Calu3 (cell line): ENCODE data around the gene C14orf119. TPM values are rescaled to one million over a fixed set of nuclear protein-coding genes. Genes with fewer than 3 reads are reported as not detected.

ENCODE experiments used
- BruUV-seq: library from RNA; stranded (reverse); fragments of 400-500 nt; replicated peaks from 2 replicates; lab custom pipeline; 2021; lab: Mats Ljungman, UMichigan
- CTCF ChIA-PET: fragments of 300-600 bp; sonication (Branson Sonifier 250); formaldehyde crosslinking; loops from one replicate; lab custom pipeline; 2022; ENCODE audit warnings: antibody characterized with exemption; lab: Charles Lee
- DNase-seq: peaks from one replicate; pipeline ENCODE4 v3.0.0; 2022
- H3K27ac Mint-ChIP-seq: one replicate; pipeline ENCODE4 v1.8.0; 2022; ENCODE audit warnings: mixed read lengths; ENCODE audit not compliant: unreplicated experiment
- H3K27me3 Mint-ChIP-seq: one replicate; pipeline ENCODE4 v1.8.0; 2022; ENCODE audit warnings: mixed read lengths; ENCODE audit not compliant: unreplicated experiment
- H3K36me3 Mint-ChIP-seq: one replicate; pipeline ENCODE4 v1.8.0; 2022; ENCODE audit warnings: mild to moderate bottlenecking, moderate library complexity, mixed read lengths; ENCODE audit not compliant: insufficient read depth, unreplicated experiment
- H3K4me1 Mint-ChIP-seq: one replicate; pipeline ENCODE4 v1.8.0; 2022; ENCODE audit warnings: mild to moderate bottlenecking, low read depth, mixed read lengths; ENCODE audit not compliant: unreplicated experiment
- H3K4me3 Mint-ChIP-seq: one replicate; pipeline ENCODE4 v1.8.0; 2022; ENCODE audit warnings: mild to moderate bottlenecking, low read depth, moderate library complexity, mixed read lengths; ENCODE audit not compliant: unreplicated experiment
- H3K9me3 Mint-ChIP-seq: one replicate; pipeline ENCODE4 v1.8.0; 2022; ENCODE audit warnings: low read depth, mixed read lengths; ENCODE audit not compliant: unreplicated experiment
- intact Hi-C: fragments of 100-400 bp; cut with micrococcal nuclease; formaldehyde crosslinking; loops from one replicate; pipeline ENCODE4 v1.10.0; 2022; ENCODE audit not compliant: unreplicated experiment
- total RNA-seq: library from RNA; stranded (reverse); gene quantifications from 2 replicates; pipeline ENCODE4 v1.2.3, GENCODE V29; 2022
- TF ChIP-seq, protein P1 (sequence below): fragments of 200-600 bp; IDR thresholded peaks from one replicate; pipeline ENCODE4 v1.8.0; 2022; ENCODE audit warnings: antibody characterized with exemption; ENCODE audit not compliant: unreplicated experiment

C14orf119 gene
- total RNA-seq, 1 experiment from 2014 or later, result 47.3 TPM

DNA sequence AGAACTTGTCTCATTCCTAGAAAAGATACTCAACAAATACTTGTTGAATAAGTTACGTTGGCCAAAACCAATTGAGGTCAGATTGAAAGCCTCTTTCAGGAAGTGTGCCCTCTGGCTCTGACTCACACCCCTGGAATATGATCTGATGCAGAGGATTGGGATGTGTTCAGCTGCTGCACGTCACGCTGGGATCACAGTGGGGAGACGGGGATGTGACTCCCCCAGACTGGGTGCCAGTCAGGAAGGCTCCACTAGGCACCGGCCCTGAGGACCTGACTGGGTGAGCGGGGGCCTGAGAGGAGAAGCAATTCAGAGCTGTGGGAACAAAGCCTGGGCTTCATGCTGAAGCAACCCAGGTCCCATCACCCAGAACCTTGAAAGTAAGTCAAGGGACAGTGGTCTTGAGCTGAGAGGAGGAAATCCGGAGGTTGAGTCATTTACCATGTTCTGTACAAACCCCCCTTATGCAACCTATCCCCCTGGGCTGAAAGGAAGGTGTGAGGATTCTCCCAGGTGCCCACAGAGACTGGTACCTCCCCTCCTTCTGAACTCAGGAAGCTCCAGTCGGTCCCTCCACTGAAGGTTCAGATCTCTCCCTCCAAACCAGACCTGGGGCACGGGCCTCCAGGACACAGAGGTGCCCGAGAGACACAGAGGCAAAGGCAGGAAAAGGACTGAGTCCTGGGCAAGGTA is 19.9 kb downstream of the C14orf119 start:
- BruUV-seq, result TSS peak; percentile 75
- no peak overlapping the region for H3K4me3 Mint-ChIP-seq
- peak; percentile 58 for DNase-seq
- H3K27ac Mint-ChIP-seq, result no peak overlapping the region
- no peaks in the 10 kb centered on the region for H3K27me3 Mint-ChIP-seq
- H3K36me3 Mint-ChIP-seq, result no peaks in the 10 kb centered on the region
- CTCF ChIA-PET, result interaction anchor here (0.6 to 1.2 kb wide), 2 partner anchors 46 to 84 kb away, joined by 3 read pairs; no protein-coding TSS in a partner anchor
- intact Hi-C loops, result no loop called here
- no peaks in the 10 kb centered on the region for H3K9me3 Mint-ChIP-seq
- peaks cover 12% of the 10 kb centered on the region for H3K4me1 Mint-ChIP-seq
- TF ChIP-seq, protein P1, sequence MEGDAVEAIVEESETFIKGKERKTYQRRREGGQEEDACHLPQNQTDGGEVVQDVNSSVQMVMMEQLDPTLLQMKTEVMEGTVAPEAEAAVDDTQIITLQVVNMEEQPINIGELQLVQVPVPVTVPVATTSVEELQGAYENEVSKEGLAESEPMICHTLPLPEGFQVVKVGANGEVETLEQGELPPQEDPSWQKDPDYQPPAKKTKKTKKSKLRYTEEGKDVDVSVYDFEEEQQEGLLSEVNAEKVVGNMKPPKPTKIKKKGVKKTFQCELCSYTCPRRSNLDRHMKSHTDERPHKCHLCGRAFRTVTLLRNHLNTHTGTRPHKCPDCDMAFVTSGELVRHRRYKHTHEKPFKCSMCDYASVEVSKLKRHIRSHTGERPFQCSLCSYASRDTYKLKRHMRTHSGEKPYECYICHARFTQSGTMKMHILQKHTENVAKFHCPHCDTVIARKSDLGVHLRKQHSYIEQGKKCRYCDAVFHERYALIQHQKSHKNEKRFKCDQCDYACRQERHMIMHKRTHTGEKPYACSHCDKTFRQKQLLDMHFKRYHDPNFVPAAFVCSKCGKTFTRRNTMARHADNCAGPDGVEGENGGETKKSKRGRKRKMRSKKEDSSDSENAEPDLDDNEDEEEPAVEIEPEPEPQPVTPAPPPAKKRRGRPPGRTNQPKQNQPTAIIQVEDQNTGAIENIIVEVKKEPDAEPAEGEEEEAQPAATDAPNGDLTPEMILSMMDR, result no peak

DNA sequence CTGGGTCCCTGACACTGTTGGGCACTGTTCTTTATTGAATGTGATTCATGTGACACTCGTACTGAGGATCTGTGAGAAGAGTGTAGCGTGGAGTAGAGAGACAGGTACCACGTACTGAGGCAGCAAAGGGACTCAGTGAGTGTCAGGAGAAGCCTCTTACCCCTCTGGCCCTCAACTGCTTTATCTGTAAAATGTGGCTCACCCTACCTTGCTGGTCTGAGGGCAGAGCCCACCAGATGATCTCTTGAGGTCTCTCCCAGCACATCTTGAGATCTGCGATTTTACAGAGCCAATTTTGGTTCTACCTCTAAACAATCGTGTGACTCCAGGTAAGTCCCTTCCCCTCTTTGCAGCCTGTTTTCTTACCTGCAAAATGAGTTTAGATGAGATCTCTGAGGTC is 20.6 kb downstream of the C14orf119 start:
- DNase-seq, result no peak
- Mint-ChIP-seq H3K27ac (no peak overlapping the region), H3K4me3 (no peak overlapping the region), H3K36me3 (no peaks in the 10 kb centered on the region), H3K9me3 (no peaks in the 10 kb centered on the region), H3K4me1 (peaks cover 17% of the 10 kb centered on the region), H3K27me3 (peaks cover 5% of the 10 kb centered on the region)
- intact Hi-C loops, result no loop called here
- TF ChIP-seq, protein P1, result no peak
- no TSS peak for BruUV-seq
- CTCF ChIA-PET, result interaction anchor here (1.2 kb wide), 1 partner anchor 47 kb away, joined by 3 read pairs; no protein-coding TSS in a partner anchor

DNA sequence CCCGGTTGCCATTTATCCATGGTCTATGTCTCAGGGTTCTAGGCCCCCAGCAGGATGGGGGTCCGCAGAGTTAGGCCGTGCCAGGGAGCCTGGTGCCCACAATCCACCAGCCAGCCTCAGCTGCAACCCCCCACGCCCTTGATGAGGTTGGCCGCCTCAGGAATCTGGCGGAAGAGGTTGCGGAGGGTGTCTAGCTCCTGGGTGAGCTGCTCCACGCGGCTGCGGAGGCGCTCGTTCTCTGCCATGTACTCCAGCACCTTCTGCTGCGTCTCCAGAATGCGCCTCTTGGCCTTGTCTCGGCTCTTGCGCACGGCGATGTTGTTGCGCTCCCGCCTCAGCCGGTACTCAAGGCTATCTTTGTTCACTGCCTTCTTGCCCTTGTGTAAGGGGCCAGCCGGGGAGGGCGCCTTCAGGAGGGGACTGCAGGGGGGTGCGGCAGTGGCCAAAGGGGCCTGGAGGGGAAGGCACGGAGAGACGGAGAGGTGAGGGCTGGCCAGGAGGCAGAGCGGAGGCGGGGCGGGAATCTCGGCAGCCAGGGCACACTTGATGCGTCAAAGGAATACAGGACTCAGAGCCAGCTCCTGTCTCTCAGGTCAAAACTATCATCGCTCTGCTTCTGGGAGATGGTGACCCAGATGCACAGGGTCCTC is 22.2 kb downstream of the C14orf119 start:
- intact Hi-C loops, result no loop called here
- no TSS peak for BruUV-seq
- TF ChIP-seq, protein P1, result no peak
- Mint-ChIP-seq H3K4me3 (no peak overlapping the region), H3K36me3 (no peaks in the 10 kb centered on the region), H3K4me1 (peaks cover 21% of the 10 kb centered on the region), H3K9me3 (no peaks in the 10 kb centered on the region), H3K27me3 (peaks cover 20% of the 10 kb centered on the region), H3K27ac (no peak overlapping the region)
- no peak for DNase-seq
- CTCF ChIA-PET, result interaction anchor here (0.6 kb wide), 1 partner anchor 97 kb away, joined by 4 read pairs; no protein-coding TSS in a partner anchor

DNA sequence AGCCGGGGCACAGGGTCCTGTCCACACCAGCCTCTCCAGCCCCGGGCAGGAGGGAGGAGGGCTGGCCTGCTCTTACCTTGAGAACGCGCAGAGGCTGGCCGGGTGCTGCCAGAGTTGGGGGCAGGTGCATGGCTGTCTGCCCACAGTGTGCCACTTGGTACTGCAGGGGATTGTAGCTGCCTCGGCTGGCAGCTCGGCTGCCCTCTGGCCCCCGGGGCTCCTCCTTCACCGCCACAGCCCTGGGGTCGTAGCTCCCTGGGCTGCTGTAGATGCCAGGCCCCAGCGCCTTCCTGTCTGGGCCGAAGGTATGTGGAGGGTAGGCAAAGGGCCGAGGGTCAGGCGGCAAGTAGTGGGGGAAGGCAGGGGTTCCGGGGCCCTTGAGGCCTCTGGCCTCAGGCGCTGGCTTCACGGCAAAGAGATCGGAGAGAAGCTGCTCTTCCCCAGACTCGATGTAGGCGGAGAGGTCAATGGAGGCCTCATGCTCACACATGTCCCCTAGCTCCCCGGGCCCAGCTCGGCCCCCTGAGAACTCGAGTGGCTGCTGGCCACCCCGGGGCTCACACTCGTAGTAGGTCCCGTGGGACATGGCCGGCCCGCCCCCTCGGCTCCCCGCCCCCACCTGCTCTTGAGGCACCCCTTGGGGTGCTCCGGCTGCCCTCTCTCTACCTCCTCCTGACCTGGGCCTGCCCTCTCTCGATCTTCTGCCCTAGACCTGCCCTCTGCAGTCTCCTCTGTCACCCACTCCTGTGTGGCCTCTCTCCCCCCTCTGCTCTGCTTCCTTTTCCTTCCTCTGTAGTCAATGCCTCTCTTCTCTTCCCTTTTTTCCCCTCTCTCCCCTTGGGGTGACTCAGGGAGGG is 23.4 kb downstream of the C14orf119 start, which contains the start of gene CEBPE:
CEBPE (minus strand) TSS at position 750 of the 857 bp plus-strand sequence; CDS start at position 586, 164 bp downstream.
- no peak for DNase-seq
- Mint-ChIP-seq H3K9me3 (no peaks in the 10 kb centered on the region), H3K4me3 (no peak within 1 kb of the TSS), H3K27ac (no peak within 1 kb of the TSS), H3K36me3 (no peaks in the 10 kb centered on the region), H3K27me3 (peaks cover 32% of the 10 kb centered on the region), H3K4me1 (peaks cover 32% of the 10 kb centered on the region)
- BruUV-seq, result no TSS peak
- CTCF ChIA-PET, result no interaction called here
- TF ChIP-seq, protein P1, result no peak
- intact Hi-C loops, result no loop called here
